Measurements from ENCODE around the gene CNDP1. TPM values are rescaled to one million over a fixed set of nuclear protein-coding genes. Genes with fewer than 3 reads are reported as not detected.

CNDP1 gene
- total RNA-seq, 1 experiment from 2014 or later, result not detected

- DNase-seq (ENCODE audit: low read depth), result no peak
Measured at GRCh38 chr18:74506448-74507084, 27.7 kb upstream of the CNDP1 start.

DNA sequence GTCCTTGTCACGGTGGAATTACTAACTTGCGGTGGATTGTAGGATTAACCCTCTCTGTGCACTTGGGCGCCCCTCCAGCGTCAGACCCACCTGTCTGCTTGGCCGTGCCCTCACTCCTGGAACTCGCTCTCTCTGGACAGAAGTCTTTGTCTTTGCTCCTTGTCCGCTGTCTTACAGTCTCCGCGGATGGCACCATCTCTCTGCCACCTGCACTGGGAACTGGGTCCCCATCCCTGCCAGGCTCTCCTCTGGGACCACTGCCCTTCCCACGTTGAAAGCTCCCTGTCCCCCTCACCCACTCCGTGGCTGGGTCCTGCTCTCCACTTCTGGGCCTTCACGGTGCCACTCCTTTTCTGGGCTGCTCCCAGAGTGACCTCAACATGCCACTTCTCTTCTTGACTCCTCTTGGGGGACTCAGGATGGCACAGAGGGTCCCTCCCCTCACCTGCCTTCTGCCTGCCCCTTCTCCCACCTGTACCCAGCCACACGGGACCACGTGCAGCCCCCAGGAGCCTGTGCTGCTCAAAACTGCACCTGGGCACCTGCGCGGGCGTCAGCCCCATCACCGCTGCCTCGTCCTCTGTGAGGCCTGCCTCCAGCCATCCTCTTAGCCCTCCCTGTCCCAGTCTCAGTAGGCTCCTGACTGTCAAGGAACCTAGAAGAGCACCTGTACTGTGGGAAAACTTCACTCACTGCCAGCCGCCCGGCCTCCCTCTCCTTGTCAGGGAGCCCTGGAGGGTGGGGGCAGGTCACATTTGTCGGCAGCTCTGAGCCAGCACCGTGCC is 27.0 kb upstream of the CNDP1 start:
- DNase-seq (ENCODE audit: low read depth), result no peak

DNA sequence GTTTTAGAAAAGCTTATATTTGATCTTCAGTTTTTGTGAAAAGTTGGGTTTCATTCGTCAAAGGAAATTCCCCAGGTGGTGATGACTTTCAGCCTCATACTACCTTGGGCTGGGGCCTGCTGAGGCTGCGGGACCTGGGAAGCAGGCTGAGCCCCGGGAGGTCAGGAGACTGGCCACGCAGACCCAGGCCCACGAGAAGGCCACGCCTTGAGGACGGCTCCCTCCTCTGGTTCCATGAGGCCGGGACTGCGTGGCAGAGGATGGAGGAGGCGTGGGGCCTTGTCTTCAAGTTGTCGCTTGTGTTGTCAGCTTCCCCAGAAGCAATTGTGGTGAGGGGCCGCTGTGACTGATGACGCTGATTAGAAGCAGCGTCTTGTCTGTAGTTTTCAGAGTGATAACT is 26.4 kb upstream of the CNDP1 start:
- no peak for DNase-seq (ENCODE audit: low read depth)

DNA sequence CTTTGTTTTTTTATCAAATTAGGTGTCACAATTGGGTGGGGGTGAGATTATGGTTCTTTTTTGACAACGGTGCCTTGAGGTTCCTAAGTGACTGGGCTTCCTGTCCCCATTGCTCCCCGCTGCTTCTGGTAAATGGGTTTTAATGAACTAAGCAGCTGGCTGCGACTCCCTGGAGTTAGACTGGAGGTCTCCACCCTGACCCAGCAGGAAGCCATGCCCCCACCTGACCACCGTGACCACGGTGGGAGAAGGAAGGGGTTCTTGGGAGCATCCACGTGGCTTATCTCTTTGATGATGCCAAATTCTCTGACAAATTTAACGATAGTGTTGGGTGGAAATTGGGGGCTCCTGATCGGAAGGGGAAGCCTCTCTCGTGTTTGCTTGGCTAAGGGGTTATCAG is 25.9 kb upstream of the CNDP1 start:
- no peak for DNase-seq (ENCODE audit: low read depth)

DNA sequence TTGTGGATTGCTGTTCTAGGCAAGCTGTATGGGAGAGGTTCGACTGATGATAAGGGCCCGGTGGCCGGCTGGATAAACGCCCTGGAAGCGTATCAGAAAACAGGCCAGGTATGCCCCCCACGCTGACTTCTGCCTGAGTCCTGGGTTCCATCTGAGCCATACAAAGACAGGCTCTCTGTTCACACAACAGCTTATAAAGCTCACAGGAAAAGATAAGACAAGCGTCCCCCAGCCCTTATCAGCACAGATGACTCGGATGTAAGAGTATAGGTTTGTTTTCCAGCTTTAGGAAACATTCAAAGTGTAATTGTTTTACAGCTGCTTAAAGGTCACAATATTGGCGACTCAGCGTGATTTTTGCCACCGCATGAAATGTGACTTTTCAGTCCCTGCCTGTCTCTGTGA is 25.5 kb upstream of the CNDP1 start:
- no peak for DNase-seq (ENCODE audit: low read depth)

- DNase-seq (ENCODE audit: low read depth), result no peak
Measured at GRCh38 chr18:74509856-74510769, 24.2 kb upstream of the CNDP1 start.

- no peak for DNase-seq (ENCODE audit: low read depth)
Measured at GRCh38 chr18:74510770-74511095, 23.6 kb upstream of the CNDP1 start.

- no peak for DNase-seq (ENCODE audit: low read depth)
Measured at GRCh38 chr18:74511823-74512222, 22.5 kb upstream of the CNDP1 start.

- DNase-seq (ENCODE audit: low read depth), result no peak
Measured at GRCh38 chr18:74512321-74513053, 21.8 kb upstream of the CNDP1 start.

DNA sequence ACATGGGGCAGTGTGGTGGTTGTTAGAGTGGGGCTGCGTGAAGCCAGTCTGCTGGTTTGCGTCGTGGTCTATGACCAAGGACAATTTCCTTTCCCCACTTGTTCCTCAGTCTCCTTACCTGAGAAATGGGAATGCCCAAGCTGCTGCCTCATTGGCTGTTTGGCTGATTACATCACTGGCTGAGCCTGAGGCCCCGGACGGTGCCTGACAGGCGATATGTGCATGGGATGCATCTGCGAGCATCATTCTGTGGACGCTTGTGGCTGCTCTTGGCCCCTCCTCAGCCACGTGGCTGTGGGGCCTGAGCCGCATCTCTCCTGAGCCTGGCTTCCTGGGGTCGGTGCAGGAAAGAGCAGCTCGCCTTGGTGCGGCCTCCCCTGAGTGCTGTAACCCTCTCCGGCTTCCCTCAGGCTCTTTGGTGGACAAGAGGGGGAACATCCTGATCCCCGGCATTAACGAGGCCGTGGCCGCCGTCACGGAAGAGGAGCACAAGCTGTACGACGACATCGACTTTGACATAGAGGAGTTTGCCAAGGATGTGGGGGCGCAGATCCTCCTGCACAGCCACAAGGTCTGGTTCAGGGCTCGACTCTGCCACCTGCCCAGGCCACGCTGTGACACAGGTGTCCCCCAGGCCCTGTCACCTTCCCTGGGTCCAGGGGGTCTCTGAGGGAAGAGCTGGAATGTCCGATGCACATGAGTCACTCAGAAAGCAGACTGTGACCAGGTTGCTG is 21.0 kb upstream of the CNDP1 start:
- no peak for DNase-seq (ENCODE audit: low read depth)

GRCh38 chr18:74513883-74514205 is 20.5 kb upstream of the CNDP1 start:
- no peak for DNase-seq (ENCODE audit: low read depth)

DNA sequence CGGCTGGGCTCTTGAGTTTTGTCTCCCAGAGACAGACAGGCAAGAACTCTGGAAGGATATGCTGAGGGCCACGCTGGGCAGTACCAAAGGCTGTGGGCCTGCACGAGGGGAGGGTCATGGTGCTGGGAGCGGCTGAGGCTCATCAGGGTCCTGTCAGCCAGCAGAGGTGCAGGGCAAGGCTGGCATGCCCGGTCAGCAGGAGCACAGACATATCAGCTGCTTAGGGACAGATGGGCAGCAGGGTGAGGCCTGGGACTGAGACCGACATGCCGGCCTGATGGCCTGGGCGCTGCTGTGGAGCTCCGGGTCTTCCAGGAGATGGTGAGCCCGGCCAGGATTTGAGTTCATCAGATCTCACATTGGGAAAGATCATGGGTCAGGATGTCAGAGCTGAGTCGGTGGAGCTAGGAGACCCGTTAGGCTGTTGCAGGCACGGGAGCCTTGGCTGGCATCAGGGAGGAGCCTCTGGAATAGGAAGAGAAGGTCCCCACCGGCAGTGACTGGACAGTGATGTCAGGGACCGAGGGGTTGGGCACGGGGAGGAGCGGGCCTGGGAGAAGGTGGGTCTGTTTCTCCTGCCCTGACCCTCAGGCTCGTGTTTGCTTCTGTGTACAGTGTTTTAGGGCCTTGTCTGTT is 19.3 kb upstream of the CNDP1 start:
- DNase-seq (ENCODE audit: low read depth), result no peak

GRCh38 chr18:74515620-74516231 is 18.6 kb upstream of the CNDP1 start:
- no peak for DNase-seq (ENCODE audit: low read depth)

DNA sequence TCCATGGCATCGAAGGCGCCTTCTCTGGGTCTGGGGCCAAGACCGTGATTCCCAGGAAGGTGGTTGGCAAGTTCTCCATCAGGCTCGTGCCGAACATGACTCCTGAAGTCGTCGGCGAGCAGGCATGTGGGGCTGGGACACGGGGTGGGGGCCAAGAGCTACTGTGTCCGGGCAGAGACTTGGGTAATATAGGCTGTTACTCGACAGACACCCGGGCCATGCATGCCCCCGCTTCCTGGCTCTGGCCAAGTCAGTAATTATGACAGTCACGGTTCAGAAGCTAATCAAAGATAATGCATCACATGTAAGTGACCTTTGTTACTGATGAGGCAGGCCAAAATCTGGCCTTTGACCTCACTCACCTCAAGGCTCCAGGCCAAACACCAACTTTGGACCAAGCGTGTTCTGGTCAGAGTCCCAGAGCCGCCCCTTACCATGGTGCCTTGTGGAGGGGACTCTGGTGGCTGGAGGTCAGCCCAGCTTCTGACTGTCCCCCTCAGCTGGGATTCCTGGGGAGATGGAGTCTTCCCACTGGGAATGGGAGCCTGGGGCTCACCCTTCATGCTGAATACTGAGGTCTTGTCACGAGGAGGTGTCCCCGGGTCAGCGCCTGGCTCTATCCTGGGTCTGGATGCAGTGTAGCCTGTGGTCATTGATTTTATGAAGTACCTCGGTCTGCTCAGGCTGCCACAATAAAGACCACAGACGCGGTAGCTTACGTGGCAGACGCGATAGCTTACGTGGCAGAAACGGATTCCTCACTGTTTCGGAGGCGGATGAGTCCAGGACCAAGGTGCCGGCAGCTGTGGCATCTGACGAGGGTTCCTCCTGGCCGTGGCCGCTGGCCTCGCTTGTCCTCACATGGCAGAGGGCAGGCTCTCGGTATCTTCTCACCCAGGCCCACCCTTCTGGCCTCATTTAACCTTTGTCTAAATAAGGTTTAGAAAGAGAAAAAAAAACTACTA is 17.7 kb upstream of the CNDP1 start:
- no peak for DNase-seq (ENCODE audit: low read depth)

- DNase-seq (ENCODE audit: low read depth), result no peak
Measured at GRCh38 chr18:74517236-74517630, 17.1 kb upstream of the CNDP1 start.

- no peak for DNase-seq (ENCODE audit: low read depth)
Measured at GRCh38 chr18:74518456-74519295, 15.6 kb upstream of the CNDP1 start.

- DNase-seq (ENCODE audit: low read depth), result no peak
Measured at GRCh38 chr18:74519320-74520095, 14.8 kb upstream of the CNDP1 start.

Measured in Daoy (cell line).